AG09319 (cell line): ENCODE measurements around the gene HACE1.

Experiments used
- DNase-seq: peaks from one replicate; pipeline ENCODE4 v3.0.0-alpha.2; 2010; ENCODE audit warnings: low read depth; ENCODE audit errors: extremely low read depth
- CTCF ChIP-seq: IDR thresholded peaks from 2 replicates; pipeline ENCODE4 v1.5.1; 2011; ENCODE audit warnings: low read depth, mild to moderate bottlenecking, inconsistent platforms, low read length, moderate library complexity

Gene HACE1

GRCh38 chr6:104705095-104705707, 154.5 kb downstream of the HACE1 start:
- DNase-seq, result no peak
- no peak for TF ChIP-seq CTCF

GRCh38 chr6:104704191-104704590, 155.5 kb downstream of the HACE1 start:
- no peak for TF ChIP-seq CTCF
- DNase-seq, result no peak

- DNase-seq, result no peak
- no peak for TF ChIP-seq CTCF
These were observed 157.4 kb downstream of the HACE1 start for GRCh38 chr6:104702126-104702841.

GRCh38 chr6:104700371-104701185, 159.1 kb downstream of the HACE1 start:
- no peak for DNase-seq
- TF ChIP-seq CTCF, result no peak

- no peak for TF ChIP-seq CTCF
These were observed 160.0 kb downstream of the HACE1 start for GRCh38 chr6:104699593-104700329.

GRCh38 chr6:104698979-104699378, 160.7 kb downstream of the HACE1 start:
- TF ChIP-seq CTCF, result no peak
- no peak for DNase-seq

More at GRCh38 chr6:104699593-104700329, 160.0 kb downstream of the HACE1 start:
- no peak for DNase-seq
